Gastrocnemius medialis (tissue), 4 donors: ENCODE data around the gene STARD3NL. TPM values are rescaled to one million over a fixed set of nuclear protein-coding genes. Genes with fewer than 3 reads are reported as not detected.

Source experiments
- ATAC-seq, 2 donors: fragments of 150-250 bp; one replicate each; pipeline ENCODE4 v1.9.1; 2016
- DNase-seq, 2 donors: peaks; one replicate each; pipeline ENCODE4 v3.0.0-alpha.2; 2019
- H3K27ac ChIP-seq, 4 donors: fragments of 200-600 bp; sonication (generic); 1 replicate in 1 of 4; 2 replicates in 3 of 4; pipeline ENCODE4 v1.5.1; 2016 to 2018; ENCODE audit warnings: mild to moderate bottlenecking in 2 of 4, moderate library complexity in 1 of 4
- H3K27me3 ChIP-seq, 3 donors: fragments of 200-600 bp; sonication (generic) in 2 of 3; 1 replicate in 1 of 3; 2 replicates in 2 of 3; pipeline versions ENCODE4 v1.5.1 to v1.6.0; 2016 to 2019; ENCODE audit warnings: mild to moderate bottlenecking in 1 of 3, moderate library complexity in 1 of 3
- H3K36me3 ChIP-seq, 2 donors: fragments of 200-600 bp; sonication (generic) in 1 of 2; one replicate each; pipeline ENCODE4 v1.5.1; 2017 to 2018
- H3K4me1 ChIP-seq, 2 donors: fragments of 200-600 bp; sonication (generic) in 1 of 2; one replicate each; pipeline ENCODE4 v1.5.1; 2016 to 2017; ENCODE audit warnings: mild to moderate bottlenecking in 2 of 2
- H3K4me3 ChIP-seq, 4 donors: fragments of 200-600 bp; sonication (generic) in 3 of 4; 1 replicate in 1 of 4; 2 replicates in 3 of 4; pipeline ENCODE4 v1.5.1; 2016 to 2019; ENCODE audit warnings: mild to moderate bottlenecking in 2 of 4
- H3K9me3 ChIP-seq, 3 donors: fragments of 200-600 bp; sonication (generic) in 2 of 3; 1 replicate in 1 of 3; 2 replicates in 2 of 3; pipeline ENCODE4 v1.5.1; 2016 to 2019
- POLR2A ChIP-seq, 2 donors: fragments of 450-650 bp; IDR thresholded peaks; one replicate each; pipeline ENCODE4 v1.6.1; 2017; ENCODE audit warnings: antibody characterized with exemption in 2 of 2, mild to moderate bottlenecking in 2 of 2, moderate library complexity in 2 of 2
- in situ Hi-C, 4 donors: fragments of 200-750 bp; cut with MboI; loops; one replicate each; pipeline versions ENCODE4 v1.15.0 to v1.8.0; 2017; ENCODE audit warnings: low sequenced_read_pairs in 4 of 4
- intact Hi-C: fragments of 100-400 bp; cut with DNase I; formaldehyde crosslinking; loops from one replicate; pipeline ENCODE4 v1.15.1; 2023; ENCODE audit warnings: low total_unique reads
- total RNA-seq, 4 donors: library from RNA; depleted of rRNA; stranded (reverse); fragments of >200 nt; gene quantifications; one replicate each; pipeline versions ENCODE4 v1.1.0 to v1.2.3, GENCODE V29; 2016
- TF ChIP-seq, protein P1 (sequence below), 5 experiments: fragments of 450-650 bp in 3 of 5; fragments of 200-600 bp in 2 of 5; sonication (generic) in 2 of 5; IDR thresholded peaks in 4 of 5; conservative IDR thresholded peaks in 1 of 5; 1 replicate in 4 of 5; 2 replicates in 1 of 5; pipeline ENCODE4 v1.5.1; 2016 to 2019; ENCODE audit warnings: antibody characterized with exemption in 5 of 5, mild to moderate bottlenecking in 3 of 5, moderate library complexity in 3 of 5

Gene STARD3NL
- total RNA-seq, 4 donors from 2014 or later = 18.1 to 22.0 (median 19.7) TPM

DNA sequence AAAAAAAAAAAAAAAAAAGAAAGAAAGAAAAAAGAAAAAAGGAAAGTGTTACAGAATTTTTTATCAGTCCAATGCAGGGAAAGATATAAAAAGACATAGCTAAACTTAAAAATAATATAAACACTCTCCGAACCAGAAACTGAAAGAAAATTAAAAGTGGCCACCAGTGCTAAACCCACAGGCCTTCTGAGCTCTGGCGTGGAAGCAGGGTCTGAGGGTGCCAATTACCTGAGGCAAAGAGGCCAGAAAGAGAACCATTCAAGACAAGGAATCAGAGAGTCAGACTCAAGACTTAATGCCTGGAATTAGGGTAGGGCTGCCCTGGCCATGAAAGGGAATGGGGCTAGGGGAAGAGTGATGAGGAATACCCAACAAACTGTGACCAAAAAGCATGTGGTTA is 36.9 kb upstream of the STARD3NL start:
- DNase-seq = no peak
- Histone ChIP-seq H3K36me3 (no peaks in the 10 kb centered on the region), H3K27ac (no peak overlapping the region), H3K9me3 (no peaks in the 10 kb centered on the region), H3K4me3 (no peak overlapping the region), H3K4me1 (no peaks in the 10 kb centered on the region), H3K27me3 (no peaks in the 10 kb centered on the region)
- in situ Hi-C loops = no loop called here
- no peak for ATAC-seq
- no peak for TF ChIP-seq POLR2A (IDR thresholded peaks at IDR 0.05)
- TF ChIP-seq, protein P1, sequence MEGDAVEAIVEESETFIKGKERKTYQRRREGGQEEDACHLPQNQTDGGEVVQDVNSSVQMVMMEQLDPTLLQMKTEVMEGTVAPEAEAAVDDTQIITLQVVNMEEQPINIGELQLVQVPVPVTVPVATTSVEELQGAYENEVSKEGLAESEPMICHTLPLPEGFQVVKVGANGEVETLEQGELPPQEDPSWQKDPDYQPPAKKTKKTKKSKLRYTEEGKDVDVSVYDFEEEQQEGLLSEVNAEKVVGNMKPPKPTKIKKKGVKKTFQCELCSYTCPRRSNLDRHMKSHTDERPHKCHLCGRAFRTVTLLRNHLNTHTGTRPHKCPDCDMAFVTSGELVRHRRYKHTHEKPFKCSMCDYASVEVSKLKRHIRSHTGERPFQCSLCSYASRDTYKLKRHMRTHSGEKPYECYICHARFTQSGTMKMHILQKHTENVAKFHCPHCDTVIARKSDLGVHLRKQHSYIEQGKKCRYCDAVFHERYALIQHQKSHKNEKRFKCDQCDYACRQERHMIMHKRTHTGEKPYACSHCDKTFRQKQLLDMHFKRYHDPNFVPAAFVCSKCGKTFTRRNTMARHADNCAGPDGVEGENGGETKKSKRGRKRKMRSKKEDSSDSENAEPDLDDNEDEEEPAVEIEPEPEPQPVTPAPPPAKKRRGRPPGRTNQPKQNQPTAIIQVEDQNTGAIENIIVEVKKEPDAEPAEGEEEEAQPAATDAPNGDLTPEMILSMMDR (IDR thresholded peaks at IDR 0.05 in 4 of 5, conservative IDR thresholded peaks at IDR 0.05 in 1 of 5) = no peak
- intact Hi-C loops = no loop called here

DNA sequence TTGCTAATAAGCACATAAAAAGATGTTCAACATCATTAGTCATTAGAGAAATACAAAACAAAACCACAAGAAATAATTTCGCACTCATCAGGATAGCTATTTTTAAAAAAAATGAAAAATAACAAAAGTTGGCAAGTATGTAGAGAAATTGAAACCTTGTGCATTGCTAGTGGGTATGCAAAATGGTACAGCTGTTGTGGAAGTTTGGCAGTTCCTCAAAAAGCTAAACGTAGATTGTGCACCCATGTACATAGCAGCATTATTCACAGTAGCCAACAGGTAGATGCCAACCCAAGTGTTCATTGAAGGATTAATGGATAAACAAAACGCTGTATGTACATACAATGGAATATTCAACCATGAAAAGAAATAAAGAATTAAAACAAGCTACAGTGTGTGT is 35.3 kb upstream of the STARD3NL start:
- no peak overlapping the region for H3K4me3 ChIP-seq
- ATAC-seq = no peak
- no peaks in the 10 kb centered on the region for H3K9me3 ChIP-seq
- intact Hi-C loops = no loop called here
- no peaks in the 10 kb centered on the region for H3K36me3 ChIP-seq
- no peak for DNase-seq
- no peak overlapping the region for H3K27ac ChIP-seq
- in situ Hi-C loops = no loop called here
- TF ChIP-seq, protein P1 (IDR thresholded peaks at IDR 0.05 in 4 of 5, conservative IDR thresholded peaks at IDR 0.05 in 1 of 5) = no peak
- no peak for TF ChIP-seq POLR2A (IDR thresholded peaks at IDR 0.05)
- H3K4me1 ChIP-seq = no peaks in the 10 kb centered on the region
- H3K27me3 ChIP-seq = no peaks in the 10 kb centered on the region

DNA sequence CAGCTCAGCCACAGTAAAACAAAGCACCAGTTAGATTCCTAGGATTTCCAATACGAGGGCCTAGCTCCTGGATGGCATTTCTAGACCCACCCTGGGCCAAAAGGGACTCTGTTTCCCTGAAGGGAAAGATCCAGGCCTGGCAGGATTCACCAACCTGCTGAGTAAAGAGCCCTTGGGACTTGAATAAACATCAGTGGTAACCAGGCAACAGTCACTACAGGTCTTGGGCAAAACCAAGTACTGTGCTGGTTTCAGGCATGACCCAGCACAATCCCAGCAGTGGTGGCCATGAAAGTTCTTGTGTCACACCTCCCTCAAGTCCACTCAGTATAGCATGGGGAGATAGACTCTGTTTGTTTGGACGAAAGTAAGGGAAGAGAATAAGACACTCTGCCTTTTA is 31.0 kb upstream of the STARD3NL start:
- no peak overlapping the region for H3K27ac ChIP-seq
- ATAC-seq (no peak), DNase-seq (no peak)
- H3K36me3 ChIP-seq = no peaks in the 10 kb centered on the region
- in situ Hi-C loops (no loop called here), intact Hi-C loops (no loop called here)
- no peak overlapping the region for H3K4me3 ChIP-seq
- H3K27me3 ChIP-seq = no peaks in the 10 kb centered on the region
- TF ChIP-seq, protein P1 (IDR thresholded peaks at IDR 0.05 in 4 of 5, conservative IDR thresholded peaks at IDR 0.05 in 1 of 5) = no peak
- no peak for TF ChIP-seq POLR2A (IDR thresholded peaks at IDR 0.05)
- no peaks in the 10 kb centered on the region for H3K4me1 ChIP-seq
- no peaks in the 10 kb centered on the region for H3K9me3 ChIP-seq

DNA sequence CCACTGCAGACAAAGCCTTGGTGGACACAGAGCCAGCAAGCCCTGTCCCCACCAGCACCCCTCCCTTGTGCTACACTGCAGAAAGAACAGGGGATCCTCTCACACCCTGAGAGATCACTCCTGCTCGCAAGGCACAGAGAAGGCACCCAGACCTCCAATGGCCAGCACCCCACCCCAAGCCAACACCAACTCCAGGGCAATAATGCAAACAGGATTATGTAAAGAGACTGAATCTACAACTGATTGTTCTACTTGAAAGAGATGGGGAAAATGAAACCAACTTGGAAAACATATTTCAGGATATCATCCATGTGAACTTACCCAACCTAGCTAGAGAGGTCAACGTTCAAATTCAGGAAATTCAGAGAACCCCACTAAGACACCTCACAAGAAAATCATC is 26.5 kb upstream of the STARD3NL start:
- no peaks in the 10 kb centered on the region for H3K27me3 ChIP-seq
- no peak overlapping the region for H3K27ac ChIP-seq
- intact Hi-C loops = no loop called here
- ATAC-seq (no peak), DNase-seq (no peak)
- H3K36me3 ChIP-seq = no peaks in the 10 kb centered on the region
- no peak overlapping the region for H3K4me3 ChIP-seq
- no peaks in the 10 kb centered on the region for H3K4me1 ChIP-seq
- H3K9me3 ChIP-seq = no peaks in the 10 kb centered on the region
- TF ChIP-seq POLR2A (IDR thresholded peaks at IDR 0.05) = no peak
- TF ChIP-seq, protein P1 (IDR thresholded peaks at IDR 0.05 in 4 of 5, conservative IDR thresholded peaks at IDR 0.05 in 1 of 5) = no peak
- in situ Hi-C loops = no loop called here

- Histone ChIP-seq H3K9me3 (no peaks in the 10 kb centered on the region), H3K27me3 (no peaks in the 10 kb centered on the region), H3K4me1 (no peaks in the 10 kb centered on the region), H3K27ac (no peak overlapping the region), H3K4me3 (no peak overlapping the region), H3K36me3 (no peaks in the 10 kb centered on the region)
- intact Hi-C loops (no loop called here), in situ Hi-C loops (no loop called here)
- ATAC-seq (no peak), DNase-seq (no peak)
- no peak for TF ChIP-seq POLR2A (IDR thresholded peaks at IDR 0.05)
- TF ChIP-seq, protein P1 (IDR thresholded peaks at IDR 0.05 in 4 of 5, conservative IDR thresholded peaks at IDR 0.05 in 1 of 5) = no peak
These were observed 24.5 kb upstream of the STARD3NL start for GRCh38 chr7:38153515-38153914.
